ENCODE data around the gene ZNF23. TPM values are rescaled to one million over a fixed set of nuclear protein-coding genes. Genes with fewer than 3 reads are reported as not detected.

The ZNF23 gene
- total RNA-seq, 4 donors from 2014 or later: 5.5 to 14.4 (median 11.0) TPM

DNA sequence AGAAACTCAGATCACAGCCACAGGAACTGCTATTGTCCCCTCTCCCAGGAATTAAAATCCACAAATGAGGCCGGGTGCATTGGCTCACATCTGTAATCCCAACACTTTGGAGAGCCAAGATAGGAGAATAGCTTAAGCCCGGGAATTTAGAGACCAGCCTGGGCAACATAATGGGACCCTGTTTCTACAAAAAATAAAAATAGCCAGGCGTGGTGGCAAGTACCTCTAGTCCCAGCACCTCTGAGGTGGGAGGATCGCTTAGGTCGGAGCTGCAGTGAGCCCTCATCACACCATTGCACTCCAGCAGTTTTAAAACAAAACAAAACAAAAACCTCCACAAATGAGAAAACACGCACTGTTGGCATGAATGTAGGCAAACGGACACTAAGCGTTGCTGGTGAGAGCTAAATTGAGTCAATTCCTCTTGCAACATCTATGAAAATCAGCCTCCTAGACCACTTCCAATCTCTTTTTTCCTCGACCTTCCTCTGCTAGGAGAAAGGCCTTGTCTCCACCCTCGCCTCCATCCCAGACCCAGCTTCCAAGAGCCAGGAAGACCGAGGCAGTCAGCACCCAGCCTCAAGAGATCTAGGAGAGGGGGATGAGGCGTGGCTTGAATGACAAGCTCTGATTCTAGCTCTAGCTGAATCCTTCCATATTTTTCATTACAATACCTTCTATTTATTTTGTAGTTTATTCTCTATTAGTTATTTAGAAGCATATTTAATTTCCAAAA lies 35.0 kb downstream of the ZNF23 start:
- H3K36me3 ChIP-seq: no peaks in the 10 kb centered on the region
- peaks cover 0 to 13% of the 10 kb centered on the region in 2 donors for H3K27me3 ChIP-seq
- WGBS, 2 donors: 64 to 67% methylated on average over 12 of the region's 12 CpGs

DNA sequence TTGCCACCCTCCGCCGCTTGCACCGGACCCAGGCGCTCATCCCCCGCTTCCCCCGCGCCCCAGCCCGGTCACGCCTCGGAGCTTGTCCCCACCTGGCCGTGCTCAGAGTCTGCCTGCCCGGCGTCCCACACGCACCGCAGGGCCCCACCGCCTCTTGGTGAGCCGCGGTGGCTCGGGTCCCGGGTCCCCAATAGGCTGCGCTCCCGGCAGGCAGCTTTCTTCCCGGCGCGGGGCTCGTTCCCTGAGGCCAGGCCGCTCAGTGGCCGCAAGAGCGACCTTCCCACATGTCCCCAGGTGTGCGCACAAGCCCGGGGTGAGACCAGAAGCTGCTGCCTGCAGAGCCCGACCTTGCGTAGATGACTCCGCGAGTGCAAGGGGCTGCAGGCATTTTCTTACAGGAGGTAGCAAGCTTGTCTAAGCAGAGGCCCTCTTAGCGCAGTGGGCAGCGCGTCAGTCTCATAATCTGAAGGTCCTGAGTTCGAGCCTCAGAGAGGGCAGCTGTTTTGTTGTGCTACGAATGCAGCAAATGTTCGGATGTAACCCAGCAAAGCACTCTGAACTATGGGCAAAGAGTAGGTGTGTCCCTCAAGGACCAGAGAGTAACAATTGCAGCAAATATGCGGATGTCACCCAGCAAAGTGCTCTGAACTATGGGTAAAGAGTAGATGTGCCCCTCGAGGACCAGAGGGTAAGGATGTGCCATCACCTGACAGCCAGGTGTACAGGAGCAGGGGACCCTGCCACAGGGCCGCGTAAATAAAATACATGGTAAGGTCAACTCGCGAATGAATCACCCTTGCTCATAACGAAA lies 35.8 kb downstream of the ZNF23 start:
- Histone ChIP-seq H3K9me3 (peaks cover 0 to 10% (median 0%) of the 10 kb centered on the region in 4 donors), H3K27ac (no peak overlapping the region), H3K27me3 (peaks cover 0 to 13% of the 10 kb centered on the region in 2 donors), H3K4me3 (peak overlapping the region in 1 of 4 donors; percentile 31), H3K36me3 (no peaks in the 10 kb centered on the region), H3K4me1 (peaks cover 0 to 5% (median 0%) of the 10 kb centered on the region in 4 donors)
- WGBS, 2 donors: 3 to 5% methylated on average over 22 to 45 of the region's 48 CpGs
- peak in 1 of 2 donors; percentile 9 for DNase-seq (ENCODE audit: low spot score in 2 of 2)
- TF ChIP-seq EP300 (IDR thresholded peaks at IDR 0.05) (no peak), POLR2A (IDR thresholded peaks at IDR 0.05) (no peak)
- TF ChIP-seq, protein P1, sequence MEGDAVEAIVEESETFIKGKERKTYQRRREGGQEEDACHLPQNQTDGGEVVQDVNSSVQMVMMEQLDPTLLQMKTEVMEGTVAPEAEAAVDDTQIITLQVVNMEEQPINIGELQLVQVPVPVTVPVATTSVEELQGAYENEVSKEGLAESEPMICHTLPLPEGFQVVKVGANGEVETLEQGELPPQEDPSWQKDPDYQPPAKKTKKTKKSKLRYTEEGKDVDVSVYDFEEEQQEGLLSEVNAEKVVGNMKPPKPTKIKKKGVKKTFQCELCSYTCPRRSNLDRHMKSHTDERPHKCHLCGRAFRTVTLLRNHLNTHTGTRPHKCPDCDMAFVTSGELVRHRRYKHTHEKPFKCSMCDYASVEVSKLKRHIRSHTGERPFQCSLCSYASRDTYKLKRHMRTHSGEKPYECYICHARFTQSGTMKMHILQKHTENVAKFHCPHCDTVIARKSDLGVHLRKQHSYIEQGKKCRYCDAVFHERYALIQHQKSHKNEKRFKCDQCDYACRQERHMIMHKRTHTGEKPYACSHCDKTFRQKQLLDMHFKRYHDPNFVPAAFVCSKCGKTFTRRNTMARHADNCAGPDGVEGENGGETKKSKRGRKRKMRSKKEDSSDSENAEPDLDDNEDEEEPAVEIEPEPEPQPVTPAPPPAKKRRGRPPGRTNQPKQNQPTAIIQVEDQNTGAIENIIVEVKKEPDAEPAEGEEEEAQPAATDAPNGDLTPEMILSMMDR (IDR thresholded peaks at IDR 0.05): no peak

More for the DNA sequence above, 35.0 kb downstream of the ZNF23 start:
- Histone ChIP-seq H3K4me3 (no peak overlapping the region), H3K9me3 (peaks cover 0 to 10% (median 0%) of the 10 kb centered on the region in 4 donors), H3K4me1 (peaks cover 0 to 5% (median 0%) of the 10 kb centered on the region in 4 donors), H3K27ac (no peak overlapping the region)
- TF ChIP-seq, protein P1 (IDR thresholded peaks at IDR 0.05): no peak
- no peak for TF ChIP-seq EP300 (IDR thresholded peaks at IDR 0.05)
- no peak for TF ChIP-seq POLR2A (IDR thresholded peaks at IDR 0.05)
- no peak for DNase-seq (ENCODE audit: low spot score in 2 of 2)

DNA sequence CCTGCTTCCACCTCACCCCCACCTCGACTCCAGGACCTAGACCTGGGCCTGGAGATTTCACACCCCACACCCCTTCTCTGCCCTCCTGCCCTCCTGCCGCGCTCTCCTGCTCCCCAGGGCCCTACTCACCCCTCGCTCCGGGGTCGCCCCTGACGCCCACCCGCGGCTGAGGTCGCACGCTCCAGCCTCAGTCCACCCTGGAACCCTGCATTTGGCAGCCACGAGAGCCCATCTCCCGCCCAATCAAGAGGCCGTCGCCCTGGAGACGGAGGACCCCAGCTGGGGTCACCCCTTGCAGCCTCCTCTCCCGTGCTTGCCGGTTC lies 36.3 kb downstream of the ZNF23 start:
- TF ChIP-seq POLR2A (IDR thresholded peaks at IDR 0.05) (no peak), EP300 (IDR thresholded peaks at IDR 0.05) (no peak)
- TF ChIP-seq, protein P1 (IDR thresholded peaks at IDR 0.05): no peak
- Histone ChIP-seq H3K36me3 (no peaks in the 10 kb centered on the region), H3K4me3 (peak overlapping the region in 1 of 4 donors; percentile 31), H3K4me1 (peaks cover 0 to 5% (median 0%) of the 10 kb centered on the region in 4 donors), H3K27me3 (peaks cover 0 to 13% of the 10 kb centered on the region in 2 donors), H3K27ac (no peak overlapping the region), H3K9me3 (peaks cover 0 to 10% (median 0%) of the 10 kb centered on the region in 4 donors)
- DNase-seq (ENCODE audit: low spot score in 2 of 2): no peak
- 3 to 10% methylated on average over 18 of the region's 18 CpGs for WGBS, 2 donors

DNA sequence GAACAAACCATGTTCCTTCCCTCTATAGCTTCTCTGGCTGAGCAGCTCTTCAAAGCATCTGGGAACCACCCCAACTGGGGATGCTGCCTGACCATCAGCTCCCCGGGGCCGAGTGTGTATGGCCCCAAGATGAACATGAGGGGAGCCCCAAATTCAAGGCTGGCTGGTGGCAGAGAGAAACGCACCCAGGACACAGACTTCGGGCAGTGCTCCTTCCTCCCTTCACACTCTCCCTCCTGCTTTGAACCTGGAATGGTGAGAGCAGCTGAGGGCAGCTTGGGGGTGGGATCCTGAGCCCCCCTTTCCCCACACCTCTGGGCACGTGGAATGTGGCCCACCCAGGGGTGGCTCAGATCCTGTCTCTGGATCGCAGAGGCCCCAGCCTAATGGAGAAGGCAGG lies 37.4 kb downstream of the ZNF23 start:
- Histone ChIP-seq H3K4me1 (peaks cover 0 to 5% (median 0%) of the 10 kb centered on the region in 4 donors), H3K9me3 (peaks cover 0 to 10% (median 0%) of the 10 kb centered on the region in 4 donors), H3K27ac (no peak overlapping the region), H3K36me3 (no peaks in the 10 kb centered on the region), H3K4me3 (no peak overlapping the region), H3K27me3 (peaks cover 0 to 13% of the 10 kb centered on the region in 2 donors)
- TF ChIP-seq, protein P1 (IDR thresholded peaks at IDR 0.05): no peak
- TF ChIP-seq POLR2A (IDR thresholded peaks at IDR 0.05) (no peak), EP300 (IDR thresholded peaks at IDR 0.05) (no peak)
- 59 to 68% methylated on average over 5 to 6 of the region's 6 CpGs for WGBS, 2 donors
- no peak for DNase-seq (ENCODE audit: low spot score in 2 of 2)

DNA sequence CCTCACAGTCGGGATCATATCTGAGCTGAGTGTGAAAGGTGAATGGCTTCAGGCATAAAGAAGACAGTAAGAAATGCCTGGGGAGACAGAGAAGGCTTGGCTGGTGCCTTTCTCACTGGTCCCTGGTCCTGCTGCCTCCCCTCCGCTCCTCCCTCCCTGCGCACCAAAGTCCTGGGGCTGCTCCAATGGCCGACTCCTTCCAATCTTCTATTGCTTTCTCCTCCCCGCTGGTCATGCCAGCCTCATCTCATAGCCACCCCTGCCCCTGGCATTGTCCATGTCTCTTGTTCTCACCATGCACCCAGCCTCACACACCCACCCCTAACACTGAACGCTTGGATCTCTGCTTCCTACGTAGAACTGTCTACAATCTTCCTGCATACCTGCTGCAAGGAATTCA lies 38.2 kb downstream of the ZNF23 start:
- Histone ChIP-seq H3K36me3 (no peaks in the 10 kb centered on the region), H3K27me3 (peaks cover 0 to 13% of the 10 kb centered on the region in 2 donors), H3K4me3 (no peak overlapping the region), H3K27ac (no peak overlapping the region), H3K4me1 (peaks cover 0 to 5% (median 0%) of the 10 kb centered on the region in 4 donors), H3K9me3 (peaks cover 0 to 9% (median 0%) of the 10 kb centered on the region in 4 donors)
- 66 to 84% methylated on average over 7 of the region's 7 CpGs for WGBS, 2 donors
- DNase-seq (ENCODE audit: low spot score in 2 of 2): no peak
- no peak for TF ChIP-seq EP300 (IDR thresholded peaks at IDR 0.05)
- TF ChIP-seq, protein P1 (IDR thresholded peaks at IDR 0.05): no peak
- TF ChIP-seq POLR2A (IDR thresholded peaks at IDR 0.05): no peak
